HepG2 (cell line): Measurements from ENCODE around the gene PHYH. TPM values are rescaled to one million over a fixed set of nuclear protein-coding genes. Genes with fewer than 3 reads are reported as not detected.

Experiments used
- ARID5B ChIP-seq: IDR thresholded peaks from 2 replicates; pipeline ENCODE4 v1.4.0; 2020; ENCODE audit warnings: mild to moderate bottlenecking, missing genetic modification reagents
- ATRX ChIP-seq: sonication (generic); formaldehyde crosslinking; IDR thresholded peaks from 2 replicates; pipeline ENCODE4 v1.4.0; 2020; ENCODE audit warnings: missing genetic modification reagents, borderline replicate concordance
- CAMTA2 ChIP-seq: sonication (generic); formaldehyde crosslinking; IDR thresholded peaks from 2 replicates; pipeline ENCODE4 v1.4.0; 2020; ENCODE audit warnings: mild to moderate bottlenecking, missing genetic modification reagents, borderline replicate concordance
- EED ChIP-seq: sonication (generic); formaldehyde crosslinking; IDR thresholded peaks from 2 replicates; pipeline ENCODE4 v1.5.0; 2020; ENCODE audit warnings: mild to moderate bottlenecking, missing genetic modification reagents
- ELK4 ChIP-seq: sonication (generic); formaldehyde crosslinking; IDR thresholded peaks from 2 replicates; pipeline ENCODE4 v1.9.0; 2021; ENCODE audit warnings: missing genetic modification reagents, borderline replicate concordance
- EZH2 ChIP-seq: conservative IDR thresholded peaks from 2 replicates; pipeline ENCODE4 v1.6.1; 2012; ENCODE audit warnings: mild to moderate bottlenecking, low read depth, low read length, moderate library complexity
- HDAC2 ChIP-seq: sonication (generic); formaldehyde crosslinking; IDR thresholded peaks from 2 replicates; pipeline ENCODE4 v1.4.0; 2020; ENCODE audit warnings: missing genetic modification reagents
- KLF9 ChIP-seq: IDR thresholded peaks from 2 replicates; pipeline ENCODE4 v1.6.1; 2016; ENCODE audit warnings: low read depth
- MED8 ChIP-seq: sonication (generic); formaldehyde crosslinking; IDR thresholded peaks from 2 replicates; pipeline ENCODE4 v1.8.1; 2023; ENCODE audit warnings: mild to moderate bottlenecking, missing genetic modification reagents; ENCODE audit not compliant: insufficient replicate concordance
- MLX ChIP-seq: IDR thresholded peaks from 2 replicates; pipeline ENCODE4 v1.6.1; 2016
- MXD1 ChIP-seq: sonication (generic); formaldehyde crosslinking; IDR thresholded peaks from 2 replicates; pipeline ENCODE4 v1.4.0; 2020; ENCODE audit warnings: mild to moderate bottlenecking, missing genetic modification reagents
- PAX8 ChIP-seq: sonication (generic); formaldehyde crosslinking; IDR thresholded peaks from 2 replicates; pipeline ENCODE4 v1.8.0; 2022; ENCODE audit warnings: mild to moderate bottlenecking, missing genetic modification reagents, borderline replicate concordance
- PAXIP1 ChIP-seq: sonication (generic); formaldehyde crosslinking; conservative IDR thresholded peaks from 2 replicates; pipeline ENCODE4 v1.4.0; 2020; ENCODE audit warnings: mild to moderate bottlenecking, missing genetic modification reagents, moderate library complexity
- REXO4 ChIP-seq: sonication (generic); formaldehyde crosslinking; IDR thresholded peaks from 2 replicates; pipeline ENCODE4 v1.8.0; 2022; ENCODE audit warnings: missing genetic modification reagents, mild to moderate bottlenecking, borderline replicate concordance
- RORA ChIP-seq: sonication (generic); formaldehyde crosslinking; IDR thresholded peaks from 2 replicates; pipeline ENCODE4 v1.5.0; 2020; ENCODE audit warnings: mild to moderate bottlenecking, missing genetic modification reagents, moderate library complexity
- TMF1 ChIP-seq: sonication (generic); formaldehyde crosslinking; IDR thresholded peaks from 2 replicates; pipeline ENCODE4 v1.8.1; 2022; ENCODE audit warnings: low read depth, missing genetic modification reagents
- U2AF1 ChIP-seq: fragments of 200-400 bp; formaldehyde crosslinking; optimal IDR thresholded peaks from 2 replicates; pipeline ENCODE3; 2017; ENCODE audit warnings: mild to moderate bottlenecking, low read depth, low read length
- ZC3H4 ChIP-seq: sonication (generic); formaldehyde crosslinking; IDR thresholded peaks from 2 replicates; pipeline ENCODE4 v1.4.0; 2020; ENCODE audit warnings: missing genetic modification reagents, borderline replicate concordance
- ZFP36L2 ChIP-seq: sonication (generic); formaldehyde crosslinking; IDR thresholded peaks from 2 replicates; pipeline ENCODE4 v1.4.0; 2020; ENCODE audit warnings: missing genetic modification reagents
- ZFYVE20 ChIP-seq: sonication (generic); formaldehyde crosslinking; IDR thresholded peaks from 2 replicates; pipeline ENCODE4 v1.8.0; 2023; ENCODE audit warnings: low read depth, mild to moderate bottlenecking, moderate library complexity, missing genetic modification reagents, borderline replicate concordance
- ZMYM4 ChIP-seq: sonication (generic); formaldehyde crosslinking; IDR thresholded peaks from 2 replicates; pipeline ENCODE4 v1.8.1; 2023; ENCODE audit warnings: mild to moderate bottlenecking, missing genetic modification reagents
- polyA plus RNA-seq, 8 experiments: library from polyadenylated mRNA; depleted of rRNA in 3 of 8; stranded (reverse) in 7 of 8; unstranded in 1 of 8; fragments of >200 nt; fragmentation: Illumina TruSeq in 4 of 8; extraction: Trizol in 4 of 8; gene quantifications; 2 replicates each; pipeline versions ENCODE4 v1.2.1 to v1.2.3, GENCODE V29; 2011 to 2016; ENCODE audit warnings: low read depth in 4 of 8, missing spikeins in 1 of 8, mixed read lengths in 1 of 8; ENCODE audit not compliant: insufficient read depth in 1 of 8
- total RNA-seq, 5 experiments: library from RNA; depleted of rRNA; stranded (reverse); fragments of >200 nt; fragmentation: Illumina TruSeq; extraction: Trizol; gene quantifications; 2 replicates each; pipeline ENCODE4 v1.2.3, GENCODE V29; 2016; ENCODE audit warnings: low read depth in 1 of 5

PHYH gene
- total and polyA plus RNA-seq, 2 of the 13 experiments (the other 11 are each of a cell fraction or from before 2014, with no cell fraction given) = 27.2 to 34.5 TPM

- no peak for TF ChIP-seq KLF9 (CRISPR knock-in tag)
- no peak for TF ChIP-seq MED8 (CRISPR knock-in tag)
- no peak for TF ChIP-seq MXD1 (CRISPR knock-in tag)
- TF ChIP-seq ZFP36L2 (CRISPR knock-in tag) = no peak
- TF ChIP-seq HDAC2 (CRISPR knock-in tag) = peak; percentile 52; the same call in 1 of the 2 replicates
- no peak for TF ChIP-seq CAMTA2 (CRISPR knock-in tag)
- TF ChIP-seq ATRX (CRISPR knock-in tag) = no peak
- TF ChIP-seq ZFYVE20 (CRISPR knock-in tag) = no peak
- no peak for TF ChIP-seq PAXIP1
- TF ChIP-seq MLX (CRISPR knock-in tag) = no peak
- TF ChIP-seq TMF1 (CRISPR knock-in tag) = no peak
- TF ChIP-seq PAX8 (CRISPR knock-in tag) = no peak
- no peak for TF ChIP-seq REXO4 (CRISPR knock-in tag)
- TF ChIP-seq ARID5B (CRISPR knock-in tag) = peak; percentile 73
- TF ChIP-seq ZMYM4 = no peak
- no peak for TF ChIP-seq EZH2
- no peak for TF ChIP-seq ELK4
- no peak for TF ChIP-seq ZC3H4
- no peak for TF ChIP-seq EED
- no peak for TF ChIP-seq RORA
- no peak for TF ChIP-seq U2AF1
Observed at GRCh38 chr10:13298748-13299436, 972 bp downstream of the PHYH start (continued).
